Gastroesophageal sphincter (tissue), 4 donors: ENCODE data around the gene RYR2. TPM values are rescaled to one million over a fixed set of nuclear protein-coding genes. Genes with fewer than 3 reads are reported as not detected.

Experiments used
- ATAC-seq: fragments of 150-250 bp; one replicate; pipeline ENCODE4 v1.9.1; 2016; ENCODE audit warnings: mild to moderate bottlenecking, moderate library complexity
- H3K27ac ChIP-seq, 4 donors: fragments of 200-600 bp; sonication (generic) in 3 of 4; 1 replicate in 3 of 4; 2 replicates in 1 of 4; pipeline ENCODE4 v1.5.1; 2016 to 2019
- H3K27me3 ChIP-seq: fragments of 200-600 bp; sonication (generic); one replicate; pipeline ENCODE4 v1.5.1; 2019
- H3K36me3 ChIP-seq, 2 donors: fragments of 200-600 bp; sonication (generic); one replicate each; pipeline ENCODE4 v1.5.1; 2019; ENCODE audit warnings: control low read depth in 1 of 2
- H3K4me1 ChIP-seq, 3 donors: fragments of 200-600 bp; sonication (generic); 1 replicate in 2 of 3; 2 replicates in 1 of 3; pipeline ENCODE4 v1.5.1; 2016 to 2019; ENCODE audit warnings: control low read depth in 2 of 3
- H3K4me3 ChIP-seq, 2 donors: fragments of 200-600 bp; sonication (generic); one replicate each; pipeline ENCODE4 v1.5.1; 2019; ENCODE audit warnings: mild to moderate bottlenecking in 1 of 2, moderate library complexity in 1 of 2
- H3K9me3 ChIP-seq, 3 donors: fragments of 200-600 bp; sonication (generic); one replicate each; pipeline ENCODE4 v1.5.1; 2017 to 2019; ENCODE audit warnings: control low read depth in 2 of 3
- EP300 ChIP-seq: sonication (generic); formaldehyde crosslinking; IDR thresholded peaks from one replicate; pipeline ENCODE4 v1.6.1; 2017; ENCODE audit warnings: antibody characterized with exemption, mild to moderate bottlenecking
- POLR2A ChIP-seq, 2 donors: fragments of 450-650 bp; IDR thresholded peaks; one replicate each; pipeline ENCODE4 v1.6.1; 2017; ENCODE audit warnings: antibody characterized with exemption in 2 of 2, mild to moderate bottlenecking in 2 of 2, moderate library complexity in 1 of 2
- POLR2AphosphoS5 ChIP-seq: sonication (generic); formaldehyde crosslinking; IDR thresholded peaks from one replicate; pipeline ENCODE4 v1.6.1; 2017; ENCODE audit warnings: antibody characterized with exemption
- WGBS, 2 donors: methylation state at CpG; one replicate each; pipeline ENCODE4 v1.1.5; 2018; ENCODE audit warnings: low coverage in 1 of 2; 5-methylcytosine and 5-hydroxymethylcytosine counted together
- total RNA-seq, 4 donors: library from RNA; depleted of rRNA; stranded (reverse); fragments of >200 nt; gene quantifications; one replicate each; pipeline ENCODE4 v1.1.0, GENCODE V29; 2016
- TF ChIP-seq, protein P1 (sequence below), 4 experiments: fragments of 200-600 bp in 2 of 4; fragments of 450-650 bp in 2 of 4; sonication (generic) in 1 of 4; IDR thresholded peaks; one replicate each; pipeline ENCODE4 v1.5.1; 2017 to 2019; ENCODE audit warnings: antibody characterized with exemption in 4 of 4, mild to moderate bottlenecking in 2 of 4, moderate library complexity in 2 of 4

The RYR2 gene
- total RNA-seq, 4 donors from 2014 or later, result 27.4 to 78.8 (median 42.7) TPM

DNA sequence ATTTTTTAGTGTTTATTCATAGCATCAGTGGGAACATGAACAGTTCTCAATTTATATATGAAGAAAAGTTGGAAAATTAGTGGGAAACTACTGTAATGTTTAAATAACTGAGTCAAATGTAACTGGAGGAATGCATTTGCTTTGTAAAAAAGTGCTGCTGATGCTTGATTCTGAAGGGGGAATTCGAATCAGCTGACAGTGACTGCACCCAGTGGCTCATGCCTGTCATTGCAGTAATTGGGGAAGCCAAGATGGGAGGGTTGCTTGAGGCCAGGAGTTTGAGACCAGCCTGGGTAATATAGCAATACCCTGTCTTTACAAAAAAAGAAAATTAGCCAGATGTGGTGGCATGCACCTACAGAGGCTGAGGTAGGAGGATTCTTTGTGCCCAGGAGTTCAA lies 450.4 kb downstream of the RYR2 start:
- no peak overlapping the region for H3K27ac ChIP-seq
- H3K9me3 ChIP-seq, result no peaks in the 10 kb centered on the region
- no peak overlapping the region for H3K4me3 ChIP-seq
- WGBS, 2 donors, result 50 to 63% methylated on average over 1 of the region's 1 CpG
- H3K27me3 ChIP-seq, result no peaks in the 10 kb centered on the region
- no peak for TF ChIP-seq EP300
- TF ChIP-seq POLR2AphosphoS5, result no peak
- no peak for TF ChIP-seq POLR2A (IDR thresholded peaks at IDR 0.05)
- TF ChIP-seq, protein P1, sequence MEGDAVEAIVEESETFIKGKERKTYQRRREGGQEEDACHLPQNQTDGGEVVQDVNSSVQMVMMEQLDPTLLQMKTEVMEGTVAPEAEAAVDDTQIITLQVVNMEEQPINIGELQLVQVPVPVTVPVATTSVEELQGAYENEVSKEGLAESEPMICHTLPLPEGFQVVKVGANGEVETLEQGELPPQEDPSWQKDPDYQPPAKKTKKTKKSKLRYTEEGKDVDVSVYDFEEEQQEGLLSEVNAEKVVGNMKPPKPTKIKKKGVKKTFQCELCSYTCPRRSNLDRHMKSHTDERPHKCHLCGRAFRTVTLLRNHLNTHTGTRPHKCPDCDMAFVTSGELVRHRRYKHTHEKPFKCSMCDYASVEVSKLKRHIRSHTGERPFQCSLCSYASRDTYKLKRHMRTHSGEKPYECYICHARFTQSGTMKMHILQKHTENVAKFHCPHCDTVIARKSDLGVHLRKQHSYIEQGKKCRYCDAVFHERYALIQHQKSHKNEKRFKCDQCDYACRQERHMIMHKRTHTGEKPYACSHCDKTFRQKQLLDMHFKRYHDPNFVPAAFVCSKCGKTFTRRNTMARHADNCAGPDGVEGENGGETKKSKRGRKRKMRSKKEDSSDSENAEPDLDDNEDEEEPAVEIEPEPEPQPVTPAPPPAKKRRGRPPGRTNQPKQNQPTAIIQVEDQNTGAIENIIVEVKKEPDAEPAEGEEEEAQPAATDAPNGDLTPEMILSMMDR (IDR thresholded peaks at IDR 0.05), result no peak
- ATAC-seq, result no peak
- peaks cover 0 to 10% (median 0%) of the 10 kb centered on the region in 3 donors for H3K4me1 ChIP-seq
- H3K36me3 ChIP-seq, result peaks cover 0 to 16% of the 10 kb centered on the region in 2 donors

DNA sequence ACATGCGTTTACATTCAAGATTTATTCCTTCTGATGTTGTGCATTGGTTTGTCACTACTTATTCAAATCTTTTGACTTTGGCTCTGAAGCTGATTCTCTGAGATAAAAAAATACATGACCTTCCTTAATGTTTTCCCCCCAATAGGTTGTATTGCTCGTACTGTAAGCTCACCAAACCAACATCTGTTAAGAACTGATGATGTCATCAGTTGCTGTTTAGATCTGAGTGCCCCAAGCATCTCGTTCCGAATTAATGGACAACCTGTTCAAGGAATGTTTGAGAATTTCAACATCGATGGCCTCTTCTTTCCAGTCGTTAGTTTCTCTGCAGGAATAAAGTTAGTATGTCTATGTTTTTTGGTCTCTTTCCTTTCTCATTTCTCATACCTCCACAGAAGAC lies 458.6 kb downstream of the RYR2 start:
- Histone ChIP-seq H3K27ac (no peak overlapping the region), H3K9me3 (no peaks in the 10 kb centered on the region), H3K4me3 (no peak overlapping the region), H3K27me3 (no peaks in the 10 kb centered on the region), H3K36me3 (peaks cover 0 to 20% of the 10 kb centered on the region in 2 donors), H3K4me1 (peaks cover 0 to 9% (median 0%) of the 10 kb centered on the region in 3 donors)
- no peak for ATAC-seq
- 79 to 100% methylated on average over 2 to 6 of the region's 6 CpGs for WGBS, 2 donors
- no peak for TF ChIP-seq POLR2AphosphoS5
- TF ChIP-seq, protein P1 (IDR thresholded peaks at IDR 0.05), result no peak
- TF ChIP-seq EP300, result no peak
- no peak for TF ChIP-seq POLR2A (IDR thresholded peaks at IDR 0.05)

DNA sequence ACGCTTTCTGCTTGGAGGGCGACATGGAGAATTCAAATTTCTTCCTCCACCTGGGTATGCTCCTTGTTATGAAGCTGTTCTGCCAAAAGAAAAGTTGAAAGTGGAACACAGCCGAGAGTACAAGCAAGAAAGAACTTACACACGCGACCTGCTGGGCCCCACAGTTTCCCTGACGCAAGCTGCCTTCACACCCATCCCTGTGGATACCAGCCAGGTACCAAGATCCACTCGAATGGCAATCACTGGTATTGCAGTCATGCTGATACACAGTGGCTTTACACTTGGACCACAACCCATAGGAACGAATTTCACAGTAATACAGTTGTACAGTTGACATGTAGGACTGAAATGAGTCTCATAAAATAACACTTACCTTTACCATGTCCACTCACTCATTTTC lies 461.3 kb downstream of the RYR2 start:
- TF ChIP-seq POLR2AphosphoS5 (no peak), POLR2A (IDR thresholded peaks at IDR 0.05) (no peak), EP300 (no peak)
- TF ChIP-seq, protein P1 (IDR thresholded peaks at IDR 0.05), result no peak
- 82 to 90% methylated on average over 2 to 8 of the region's 8 CpGs for WGBS, 2 donors
- no peak for ATAC-seq

DNA sequence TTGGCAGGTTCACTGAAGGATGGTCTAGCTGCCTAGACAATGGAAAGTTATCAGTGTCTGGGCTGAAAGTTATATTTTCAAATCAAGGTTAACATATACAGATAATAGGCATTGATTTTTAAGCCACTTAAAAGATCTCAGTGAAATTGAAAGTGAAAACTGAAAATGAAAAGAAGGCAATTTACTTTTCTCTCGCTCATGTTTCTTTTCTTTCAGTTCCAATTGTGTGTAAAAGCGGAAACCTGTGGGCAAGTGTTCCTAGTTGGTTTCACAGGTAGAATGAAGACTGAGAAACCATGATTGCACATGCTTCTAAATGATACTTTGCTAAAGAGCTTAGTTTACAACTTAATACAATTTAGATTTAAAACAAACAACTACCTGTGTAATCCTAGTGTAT lies 465.0 kb downstream of the RYR2 start:
- no peak overlapping the region for H3K27ac ChIP-seq
- no peaks in the 10 kb centered on the region for H3K27me3 ChIP-seq
- 85 to 88% methylated on average over 2 of the region's 2 CpGs for WGBS, 2 donors
- no peaks in the 10 kb centered on the region for H3K4me1 ChIP-seq
- H3K9me3 ChIP-seq, result no peaks in the 10 kb centered on the region
- no peak for ATAC-seq
- H3K4me3 ChIP-seq, result no peak overlapping the region
- TF ChIP-seq POLR2AphosphoS5 (no peak), EP300 (no peak), POLR2A (IDR thresholded peaks at IDR 0.05) (no peak)
- TF ChIP-seq, protein P1 (IDR thresholded peaks at IDR 0.05), result no peak
- peaks cover 0 to 30% of the 10 kb centered on the region in 2 donors for H3K36me3 ChIP-seq

More for the DNA sequence above, 461.3 kb downstream of the RYR2 start:
- Histone ChIP-seq H3K4me1 (no peaks in the 10 kb centered on the region), H3K4me3 (no peak overlapping the region), H3K9me3 (no peaks in the 10 kb centered on the region), H3K27ac (no peak overlapping the region), H3K36me3 (peaks cover 0 to 30% of the 10 kb centered on the region in 2 donors), H3K27me3 (no peaks in the 10 kb centered on the region)

DNA sequence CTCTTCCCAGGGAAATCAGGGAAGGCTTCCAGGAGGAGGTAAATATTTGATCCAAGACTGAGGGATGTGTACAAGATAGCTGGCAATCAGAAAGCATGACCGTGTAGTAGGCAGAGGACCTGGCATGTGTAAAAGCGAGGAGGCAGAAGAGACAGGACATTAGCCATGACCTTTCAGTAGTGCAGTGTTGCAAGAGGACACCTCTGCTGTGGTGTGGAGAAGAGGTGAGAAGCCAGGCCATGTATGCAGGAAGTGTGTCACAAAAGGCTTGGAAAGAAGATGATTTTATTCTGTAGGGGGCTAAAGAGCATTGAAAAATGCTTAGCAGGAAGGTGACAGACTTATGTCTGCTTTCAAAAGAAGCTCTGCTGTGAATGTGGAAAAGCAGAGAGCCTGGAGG lies 467.8 kb downstream of the RYR2 start:
- Histone ChIP-seq H3K4me3 (no peak overlapping the region), H3K4me1 (no peaks in the 10 kb centered on the region), H3K27ac (no peak overlapping the region), H3K36me3 (peaks cover 0 to 24% of the 10 kb centered on the region in 2 donors), H3K9me3 (no peaks in the 10 kb centered on the region), H3K27me3 (no peaks in the 10 kb centered on the region)
- ATAC-seq, result no peak
- 78 to 80% methylated on average over 1 to 2 of the region's 2 CpGs for WGBS, 2 donors
- TF ChIP-seq, protein P1 (IDR thresholded peaks at IDR 0.05), result no peak
- TF ChIP-seq POLR2AphosphoS5 (no peak), POLR2A (IDR thresholded peaks at IDR 0.05) (no peak), EP300 (no peak)
